DMS153 (cell line): Measurements from ENCODE around the gene ASB3.
"Not testable (repeated sequence)": the region's sequence is repeated elsewhere in the genome, so short reads cannot be mapped to it uniquely, and the experiment has no call there.

Experiments
- DNase-seq: peaks from one replicate; lab custom pipeline; 2025; lab: John Stamatoyannopoulos, UW

Gene ASB3

GRCh38 chr2:53729143-53729762, 57.5 kb downstream of the ASB3 start:
- DNase-seq, result no peak

- DNase-seq, result no peak
Measured at GRCh38 chr2:53727921-53728320, 58.8 kb downstream of the ASB3 start.

GRCh38 chr2:53725662-53726061, 61.1 kb downstream of the ASB3 start:
- DNase-seq, result no peak

- DNase-seq, result no peak
Measured at GRCh38 chr2:53724536-53724935, 62.2 kb downstream of the ASB3 start.

GRCh38 chr2:53720944-53721343, 65.8 kb downstream of the ASB3 start:
- not testable (repeated sequence) for DNase-seq

GRCh38 chr2:53715568-53715967, 71.2 kb downstream of the ASB3 start:
- DNase-seq, result no peak

GRCh38 chr2:53711271-53711780, 75.4 kb downstream of the ASB3 start:
- no peak for DNase-seq

GRCh38 chr2:53708988-53709387, 77.8 kb downstream of the ASB3 start:
- no peak for DNase-seq

GRCh38 chr2:53701221-53701620, 85.5 kb downstream of the ASB3 start:
- no peak for DNase-seq

- no peak for DNase-seq
Measured at GRCh38 chr2:53697686-53698085, 89.1 kb downstream of the ASB3 start.

GRCh38 chr2:53697092-53697491, 89.7 kb downstream of the ASB3 start:
- no peak for DNase-seq

- no peak for DNase-seq
Measured at GRCh38 chr2:53695575-53695974, 91.2 kb downstream of the ASB3 start.

GRCh38 chr2:53694096-53694771, 92.5 kb downstream of the ASB3 start:
- DNase-seq, result no peak

- no peak for DNase-seq
Measured at GRCh38 chr2:53690876-53691275, 95.9 kb downstream of the ASB3 start.

- no peak for DNase-seq
Measured at GRCh38 chr2:53672881-53673522, 113.8 kb downstream of the ASB3 start.

GRCh38 chr2:53670331-53670730, 116.4 kb downstream of the ASB3 start:
- DNase-seq, result no peak

GRCh38 chr2:53668624-53669026, 118.1 kb downstream of the ASB3 start:
- no peak for DNase-seq

- not testable (repeated sequence) for DNase-seq
Measured at GRCh38 chr2:53667130-53667529, 119.6 kb downstream of the ASB3 start.

- no peak for DNase-seq
Measured at GRCh38 chr2:53660886-53661285, 125.9 kb downstream of the ASB3 start.

GRCh38 chr2:53658474-53658873, 128.3 kb downstream of the ASB3 start:
- DNase-seq, result not testable (repeated sequence)

- DNase-seq, result no peak
Measured at GRCh38 chr2:53655256-53655655, 131.5 kb downstream of the ASB3 start.

- no peak for DNase-seq
Measured at GRCh38 chr2:53654396-53654795, 132.4 kb downstream of the ASB3 start.

GRCh38 chr2:53652131-53652530, 134.6 kb downstream of the ASB3 start:
- no peak for DNase-seq
